ENCODE measurements around the gene DEPP1.

The DEPP1 gene

DNA sequence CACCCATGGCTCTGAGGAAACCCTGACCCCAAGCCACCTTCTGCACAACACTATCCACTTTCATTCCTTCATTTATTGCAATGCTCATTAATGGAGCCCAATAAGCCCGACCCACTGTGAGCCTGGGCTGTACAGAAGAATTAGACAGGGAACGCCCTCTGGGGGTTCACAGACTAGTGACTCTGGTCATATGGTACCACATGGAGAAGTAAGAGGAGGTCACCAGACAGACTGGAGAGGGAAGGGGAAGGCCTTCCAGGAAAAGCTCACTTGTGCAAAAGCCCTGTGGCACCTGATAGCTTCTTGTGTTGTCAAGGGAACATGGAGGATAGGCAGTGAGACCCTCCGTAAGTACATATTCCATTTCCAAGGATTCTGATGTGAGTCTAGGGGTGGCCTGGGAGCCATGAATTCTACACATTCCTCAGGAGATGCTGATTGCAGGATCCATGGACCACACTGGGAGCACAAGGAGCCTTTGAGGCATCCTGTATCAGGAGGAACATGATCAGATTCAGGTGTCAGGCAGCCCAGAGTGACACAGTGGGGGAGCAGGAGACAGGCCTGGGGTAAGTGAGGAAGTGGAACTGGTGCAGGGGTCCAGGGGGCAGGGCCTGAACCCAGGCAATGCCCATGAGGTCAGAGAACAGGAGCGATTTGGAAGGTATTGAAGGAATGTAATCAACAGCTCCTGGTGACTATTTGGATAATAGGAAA, 47.5 kb downstream of the DEPP1 start:
- no peak for DNase-seq

DNA sequence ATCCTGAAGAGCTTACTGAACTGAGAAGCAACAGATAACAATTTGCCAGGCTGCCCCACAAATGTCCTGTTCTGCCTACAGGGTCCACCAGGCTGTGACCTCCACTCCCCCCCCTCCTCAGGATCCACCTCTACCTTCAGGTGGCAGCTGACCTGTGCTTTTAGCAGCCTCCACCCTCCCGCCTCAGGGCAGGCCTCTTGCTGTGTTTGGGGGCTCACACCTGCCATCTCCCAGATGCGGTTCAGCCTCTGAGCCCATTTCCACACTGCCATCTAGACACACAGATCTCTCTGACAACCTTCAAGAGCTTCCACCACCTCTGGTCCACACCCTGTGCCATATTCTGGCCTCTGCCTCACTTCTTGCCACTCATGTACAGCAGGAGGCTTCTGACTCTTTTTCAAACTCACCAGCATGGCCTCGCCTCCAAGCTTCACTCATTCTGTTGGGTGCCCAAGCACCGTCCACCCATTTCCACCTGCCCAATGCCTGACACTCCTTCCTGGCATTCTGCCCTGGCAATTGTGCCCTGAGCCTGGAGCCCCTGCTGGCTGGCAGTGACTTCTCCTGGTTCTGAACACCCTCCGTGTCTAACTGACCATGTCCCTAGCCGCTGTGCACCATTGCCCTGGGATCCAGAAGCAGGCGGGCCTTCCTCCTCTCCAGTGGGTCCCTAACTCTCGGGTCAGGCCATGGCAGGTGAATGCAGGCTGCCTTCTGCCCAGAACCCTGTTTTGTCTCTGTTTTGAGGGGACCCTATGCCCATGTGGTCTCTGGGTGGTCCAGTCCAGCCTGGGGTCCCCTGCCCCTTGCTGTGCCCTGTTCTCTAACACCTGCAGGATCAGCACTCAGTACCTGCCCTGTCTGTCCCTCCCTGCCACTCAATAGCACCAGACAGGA, 49.0 kb downstream of the DEPP1 start:
- no peak for DNase-seq

DNA sequence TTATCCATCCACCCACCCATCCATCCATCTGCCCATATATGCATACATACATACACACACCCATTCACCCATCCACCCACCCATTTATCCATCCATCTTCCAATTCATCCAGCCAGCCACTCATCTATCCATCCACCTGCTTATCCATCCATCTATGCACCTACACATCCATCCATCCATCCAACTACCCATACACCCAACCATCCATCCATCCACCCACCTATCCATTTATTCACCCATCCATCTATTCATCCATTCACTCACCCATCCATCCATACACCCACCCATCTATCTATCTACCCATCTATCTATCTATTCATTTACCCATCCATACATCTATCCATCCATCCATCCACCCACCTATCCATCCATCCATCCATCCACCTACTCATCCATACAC, 50.1 kb downstream of the DEPP1 start:
- no peak for DNase-seq

DNA sequence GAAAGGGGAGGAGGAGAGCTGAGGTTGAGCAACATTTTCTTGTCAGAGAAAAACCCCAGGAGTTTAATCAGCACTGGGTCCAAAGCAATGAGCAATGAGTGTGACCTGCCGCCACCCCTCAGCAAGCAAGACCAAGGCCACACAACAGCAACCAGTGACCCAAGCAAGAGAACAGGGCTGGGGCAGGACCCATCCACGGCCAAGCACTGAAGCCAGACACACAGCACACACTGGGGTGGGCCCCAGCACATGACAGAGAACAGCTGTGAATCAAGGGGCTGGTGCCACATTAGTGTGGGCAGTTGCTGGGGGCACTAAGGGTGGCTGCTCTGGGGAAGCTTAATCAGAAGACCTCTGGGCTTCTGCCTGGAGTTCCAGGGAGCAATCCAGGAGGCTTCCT, 51.3 kb downstream of the DEPP1 start:
- DNase-seq, result no peak

DNA sequence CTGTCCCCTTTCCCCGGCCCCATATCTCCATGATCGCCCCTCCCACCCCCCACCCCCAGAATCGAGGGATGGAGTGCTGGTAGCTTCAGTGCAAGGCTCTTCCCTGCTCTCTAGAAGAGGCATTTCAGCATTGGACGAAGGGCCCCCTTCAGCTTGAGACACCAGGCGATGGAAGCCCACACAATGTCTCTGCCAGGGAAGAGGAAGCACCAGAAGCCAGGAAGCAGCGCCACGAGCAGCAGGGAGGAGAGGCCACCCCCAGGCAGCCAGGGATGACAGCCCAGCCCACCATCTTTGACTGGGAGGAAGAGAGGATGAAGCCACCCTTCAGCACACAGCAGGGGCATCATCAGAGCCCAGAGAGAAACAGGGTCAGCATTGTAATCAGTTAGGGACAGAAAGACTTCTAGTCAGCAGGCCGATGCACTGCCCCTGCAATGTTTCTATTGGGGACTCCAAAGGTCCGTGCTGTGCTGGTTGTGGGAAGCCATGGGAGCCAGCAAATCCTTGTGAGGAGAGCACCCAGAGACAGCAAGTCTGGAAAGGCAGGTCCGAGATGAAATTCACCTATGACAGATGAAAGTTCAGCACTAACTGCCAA, 51.8 kb downstream of the DEPP1 start:
- DNase-seq, result no peak

Data from stimulated activated CD4-positive, alpha-beta T cell treated with anti-CD3 and anti-CD28 coated beads, Interleukin-2, amount 100 ng/mL, for 24 hours (primary cell).